Kidney epithelial cell (primary cell): ENCODE data around the gene MTHFD2. TPM values are rescaled to one million over a fixed set of nuclear protein-coding genes. Genes with fewer than 3 reads are reported as not detected.

Experiments
- DNase-seq: peaks from one replicate; pipeline ENCODE4 v3.0.0-alpha.2; 2010; ENCODE audit warnings: low read depth
- H3K27me3 ChIP-seq: 2 replicates; pipeline ENCODE4 v1.6.0; 2011; ENCODE audit warnings: low read length; ENCODE audit not compliant: control insufficient read depth, insufficient read depth
- H3K36me3 ChIP-seq: 2 replicates; pipeline ENCODE4 v1.5.1; 2011; ENCODE audit warnings: low read length; ENCODE audit not compliant: control insufficient read depth, insufficient read depth
- H3K4me3 ChIP-seq: 2 replicates; pipeline ENCODE4 v1.5.1; 2011; ENCODE audit warnings: low read depth, mild to moderate bottlenecking, control low read depth, low read length
- total RNA-seq: library from RNA; depleted of rRNA; stranded (reverse); fragments of >200 nt; gene quantifications from 2 replicates; pipeline ENCODE4 v1.2.3, GENCODE V29; 2015
- TF ChIP-seq, protein P1 (sequence below): IDR thresholded peaks from 2 replicates; pipeline ENCODE4 v1.5.1; 2011; ENCODE audit warnings: mild to moderate bottlenecking, moderate library complexity, low read length, control low read depth, inconsistent platforms; ENCODE audit not compliant: insufficient read depth, poor library complexity, severe bottlenecking

Gene MTHFD2
- total RNA-seq, 1 donor from 2014 or later, result 173 TPM

DNA sequence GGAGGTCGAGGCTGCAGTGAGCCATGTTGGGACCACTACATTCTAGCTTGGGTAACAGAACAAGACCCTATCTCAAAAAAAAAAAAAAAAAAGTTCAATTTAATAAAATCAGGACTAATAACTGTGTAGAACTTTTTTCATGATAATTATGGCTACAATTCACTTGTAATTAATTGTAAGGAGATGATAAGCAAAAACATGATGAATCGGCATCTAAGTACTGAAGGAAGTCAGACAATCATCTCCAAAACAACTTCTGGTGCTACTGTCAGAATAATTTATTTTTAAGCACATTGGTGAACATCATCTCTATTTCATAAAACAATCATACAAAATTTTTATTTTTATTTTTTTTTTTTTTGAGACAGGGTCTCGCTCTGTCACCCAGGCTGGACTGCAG is 9.7 kb upstream of the MTHFD2 start:
- Histone ChIP-seq H3K4me3 (no peak overlapping the region), H3K36me3 (no peaks in the 10 kb centered on the region), H3K27me3 (no peaks in the 10 kb centered on the region)
- TF ChIP-seq, protein P1, sequence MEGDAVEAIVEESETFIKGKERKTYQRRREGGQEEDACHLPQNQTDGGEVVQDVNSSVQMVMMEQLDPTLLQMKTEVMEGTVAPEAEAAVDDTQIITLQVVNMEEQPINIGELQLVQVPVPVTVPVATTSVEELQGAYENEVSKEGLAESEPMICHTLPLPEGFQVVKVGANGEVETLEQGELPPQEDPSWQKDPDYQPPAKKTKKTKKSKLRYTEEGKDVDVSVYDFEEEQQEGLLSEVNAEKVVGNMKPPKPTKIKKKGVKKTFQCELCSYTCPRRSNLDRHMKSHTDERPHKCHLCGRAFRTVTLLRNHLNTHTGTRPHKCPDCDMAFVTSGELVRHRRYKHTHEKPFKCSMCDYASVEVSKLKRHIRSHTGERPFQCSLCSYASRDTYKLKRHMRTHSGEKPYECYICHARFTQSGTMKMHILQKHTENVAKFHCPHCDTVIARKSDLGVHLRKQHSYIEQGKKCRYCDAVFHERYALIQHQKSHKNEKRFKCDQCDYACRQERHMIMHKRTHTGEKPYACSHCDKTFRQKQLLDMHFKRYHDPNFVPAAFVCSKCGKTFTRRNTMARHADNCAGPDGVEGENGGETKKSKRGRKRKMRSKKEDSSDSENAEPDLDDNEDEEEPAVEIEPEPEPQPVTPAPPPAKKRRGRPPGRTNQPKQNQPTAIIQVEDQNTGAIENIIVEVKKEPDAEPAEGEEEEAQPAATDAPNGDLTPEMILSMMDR, result no peak
- DNase-seq, result no peak

DNA sequence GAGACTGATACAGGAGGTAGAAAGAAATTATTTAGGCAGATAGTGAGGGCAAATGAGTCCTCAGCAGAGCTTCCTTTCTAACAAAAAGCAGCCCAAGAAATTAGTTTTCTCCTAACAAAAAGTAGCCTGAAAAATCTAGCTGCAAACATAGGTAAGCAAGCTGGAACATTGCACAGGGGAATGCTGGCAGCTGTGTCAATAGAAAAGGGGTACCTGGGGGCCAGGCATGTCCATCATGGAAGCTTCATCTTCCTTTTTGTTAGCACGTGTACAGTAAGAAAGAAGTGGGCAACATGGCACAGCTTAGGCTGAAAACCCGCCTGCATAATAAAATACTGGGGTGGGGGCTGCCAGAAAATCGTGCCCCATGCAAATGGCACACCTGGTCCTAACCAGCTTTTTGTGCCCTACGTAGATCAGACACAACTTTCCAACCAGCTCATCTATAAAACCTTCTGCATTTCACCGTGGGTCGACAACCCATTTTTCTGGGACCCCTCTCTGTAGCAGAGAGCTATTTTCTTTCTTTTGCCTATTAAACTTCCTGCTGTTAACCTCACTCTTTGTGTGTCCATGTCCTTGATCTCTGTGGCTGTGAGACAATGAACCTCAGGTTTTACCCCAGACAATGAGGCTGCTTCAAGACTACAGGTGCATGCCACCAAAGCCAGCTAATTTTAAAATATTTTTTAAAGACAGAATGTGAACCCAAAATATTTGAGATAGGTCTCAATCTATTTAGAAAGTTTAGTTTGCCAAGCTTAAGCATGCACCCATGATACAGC is 6.6 kb upstream of the MTHFD2 start:
- H3K27me3 ChIP-seq, result no peaks in the 10 kb centered on the region
- H3K4me3 ChIP-seq, result no peak overlapping the region
- DNase-seq, result no peak
- H3K36me3 ChIP-seq, result no peaks in the 10 kb centered on the region
- TF ChIP-seq, protein P1, result no peak

DNA sequence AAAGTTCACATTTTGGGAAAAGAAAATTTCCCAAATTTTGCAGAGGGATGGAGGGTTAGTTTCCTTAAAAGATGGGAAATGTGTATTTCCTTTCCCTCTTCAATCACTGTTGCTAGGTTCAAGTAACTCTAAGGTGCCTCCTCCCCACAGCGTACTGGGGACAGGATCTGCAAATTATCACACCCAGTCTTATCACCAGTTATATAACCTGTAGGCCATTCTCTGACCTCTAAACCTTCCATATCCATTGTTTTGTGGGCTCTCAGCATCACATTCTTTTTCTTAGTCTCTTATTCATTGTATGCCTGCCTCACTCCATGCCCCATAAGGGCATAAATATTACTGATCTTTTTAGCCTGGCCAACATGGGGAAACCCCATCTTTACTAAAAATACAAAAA is 3.6 kb upstream of the MTHFD2 start:
- H3K27me3 ChIP-seq, result no peaks in the 10 kb centered on the region

DNA sequence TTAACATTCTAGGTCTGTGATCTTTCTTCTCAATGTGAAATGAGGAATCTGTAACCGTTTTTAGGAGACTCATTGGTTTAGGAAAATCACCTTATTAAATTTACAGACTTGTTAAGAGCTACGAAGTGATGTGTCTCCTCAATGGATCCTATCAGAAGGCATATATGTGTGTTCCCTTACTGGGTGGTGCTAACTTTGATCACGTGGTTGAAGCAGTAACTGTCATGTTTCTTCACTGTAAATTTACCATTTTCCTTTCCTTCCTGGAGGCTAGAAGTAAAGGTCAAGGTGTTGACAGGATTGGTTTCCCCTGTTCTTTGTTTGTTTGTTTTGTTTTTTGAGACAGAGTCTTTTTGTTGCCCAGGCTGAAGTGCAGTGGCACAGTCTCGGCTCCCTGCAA is 1.4 kb upstream of the MTHFD2 start:
- H3K36me3 ChIP-seq, result no peaks in the 10 kb centered on the region
- DNase-seq, result no peak
- H3K27me3 ChIP-seq, result no peaks in the 10 kb centered on the region
- TF ChIP-seq, protein P1, result no peak
- no peak overlapping the region for H3K4me3 ChIP-seq

More for the DNA sequence above, 3.6 kb upstream of the MTHFD2 start:
- no peak for DNase-seq
- no peaks in the 10 kb centered on the region for H3K36me3 ChIP-seq
- H3K4me3 ChIP-seq, result no peak overlapping the region
- TF ChIP-seq, protein P1, result no peak

DNA sequence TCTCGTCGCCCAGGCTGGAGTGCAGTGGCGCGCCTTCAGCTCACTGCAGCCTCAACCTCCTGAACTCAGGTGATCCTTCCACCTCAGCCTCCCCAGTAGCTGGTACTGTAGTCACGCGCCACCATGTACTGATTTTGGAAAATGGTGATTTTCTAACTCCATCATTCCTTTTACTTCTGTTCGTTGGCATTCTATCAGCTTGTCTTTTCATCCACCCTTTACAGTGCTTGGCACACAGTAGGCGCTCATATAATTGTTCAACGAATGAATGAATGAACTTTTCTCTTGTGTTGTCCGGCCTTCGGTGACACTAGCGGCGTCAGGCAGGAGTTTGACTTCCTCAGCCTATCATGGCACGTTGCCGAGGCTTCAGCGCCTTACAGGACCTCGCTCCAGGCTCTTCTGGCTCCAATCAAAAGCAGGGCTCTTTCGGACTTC is 373 bp upstream of the MTHFD2 start:
- Histone ChIP-seq H3K27me3 (no peaks in the 10 kb centered on the region), H3K36me3 (no peaks in the 10 kb centered on the region), H3K4me3 (peak overlapping the region; percentile 33)
- TF ChIP-seq, protein P1, result no peak
- DNase-seq, result peak; percentile 97

DNA sequence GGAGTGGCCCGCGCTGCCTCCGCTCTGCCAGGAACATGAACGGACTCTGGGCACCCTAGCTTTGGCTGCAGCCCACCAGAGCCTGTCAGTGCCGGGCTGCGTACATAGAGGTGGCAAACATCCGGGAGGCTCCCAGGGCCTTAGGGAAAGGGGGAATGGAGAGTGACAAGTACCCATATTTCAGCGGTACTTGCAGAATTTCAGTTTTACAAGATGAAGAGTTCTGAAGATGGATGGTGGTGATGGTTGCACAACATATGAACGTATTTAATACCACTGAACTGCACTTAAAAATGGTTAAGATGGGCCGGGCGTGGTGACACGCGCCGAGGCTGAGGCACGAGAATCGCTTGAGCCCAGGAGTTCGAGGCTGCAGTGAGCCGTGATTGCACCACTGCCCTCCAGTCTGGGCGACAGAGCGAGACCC is 873 bp downstream of the MTHFD2 start:
- no peak for DNase-seq
- H3K27me3 ChIP-seq, result no peaks in the 10 kb centered on the region
- H3K36me3 ChIP-seq, result no peaks in the 10 kb centered on the region
- TF ChIP-seq, protein P1, result no peak
- peak overlapping the region; percentile 96 for H3K4me3 ChIP-seq
